CD4-positive, CD25-positive, alpha-beta regulatory T cell (primary cell): ENCODE results near the gene RIN2. TPM values are rescaled to one million over a fixed set of nuclear protein-coding genes. Genes with fewer than 3 reads are reported as not detected.

Experiments
- ATAC-seq, 2 donors: fragments of 150-1000 bp; cut with Tn5 transposase; one replicate each; pipeline ENCODE4 v1.10.0; 2021; ENCODE audit warnings: low read depth in 2 of 2, moderate number of reproducible peaks in 2 of 2, moderate library complexity in 1 of 2
- DNase-seq, 3 donors: peaks; one replicate each; pipeline versions ENCODE4 v3.0.0 to v3.0.0-alpha.2; 2012 to 2022; ENCODE audit warnings: mixed read lengths in 1 of 3
- H3K27ac ChIP-seq: one replicate; pipeline ENCODE4 v1.7.0; 2013; ENCODE audit warnings: mild to moderate bottlenecking, low read length; ENCODE audit not compliant: insufficient read depth, poor library complexity, severe bottlenecking
- H3K27me3 ChIP-seq: one replicate; pipeline ENCODE4 v1.7.0; 2013; ENCODE audit warnings: low read length; ENCODE audit not compliant: control insufficient read depth, insufficient read depth
- H3K36me3 ChIP-seq: one replicate; pipeline ENCODE4 v1.7.0; 2013; ENCODE audit warnings: mild to moderate bottlenecking, low read length, moderate library complexity; ENCODE audit not compliant: control insufficient read depth, insufficient read depth
- H3K4me1 ChIP-seq: 2 replicates; pipeline ENCODE4 v1.7.0; 2013; ENCODE audit warnings: mild to moderate bottlenecking, low read length; ENCODE audit not compliant: insufficient read depth, control insufficient read depth, poor library complexity, severe bottlenecking
- H3K4me3 ChIP-seq: one replicate; pipeline ENCODE4 v1.7.0; 2013; ENCODE audit warnings: low read depth, mild to moderate bottlenecking, low read length, moderate library complexity
- H3K9me3 ChIP-seq, 2 experiments: 1 replicate in 1 of 2; 2 replicates in 1 of 2; pipeline ENCODE4 v1.7.0; 2013; ENCODE audit warnings: low read length in 2 of 2, mild to moderate bottlenecking in 1 of 2, moderate library complexity in 1 of 2; ENCODE audit not compliant: control insufficient read depth in 2 of 2
- H3K27ac Mint-ChIP-seq, 3 donors: one replicate each; pipeline ENCODE4 v1.8.0; 2020 to 2022; ENCODE audit warnings: mild to moderate bottlenecking in 3 of 3, mixed read lengths in 3 of 3, moderate library complexity in 2 of 3
- H3K27me3 Mint-ChIP-seq: one replicate; pipeline ENCODE4 v1.8.0; 2022; ENCODE audit warnings: mild to moderate bottlenecking, mixed read lengths
- H3K36me3 Mint-ChIP-seq: one replicate; pipeline ENCODE4 v1.8.0; 2020; ENCODE audit warnings: mixed read lengths
- H3K4me1 Mint-ChIP-seq, 4 donors: one replicate each; pipeline ENCODE4 v1.8.0; 2020 to 2022; ENCODE audit warnings: mixed read lengths in 4 of 4, mild to moderate bottlenecking in 1 of 4
- H3K4me3 Mint-ChIP-seq, 4 donors: one replicate each; pipeline ENCODE4 v1.8.0; 2020 to 2022; ENCODE audit warnings: mild to moderate bottlenecking in 4 of 4, mixed read lengths in 4 of 4, moderate library complexity in 3 of 4
- H3K9me3 Mint-ChIP-seq, 7 donors: one replicate each; pipeline ENCODE4 v1.8.0; 2020 to 2022; ENCODE audit warnings: mixed read lengths in 7 of 7, mild to moderate bottlenecking in 3 of 7, moderate library complexity in 2 of 7
- polyA plus RNA-seq, 4 donors: library from polyadenylated mRNA; unstranded; fragments of 300-500 nt; fragmentation: Illumina TruSeq; gene quantifications; one replicate each; pipeline ENCODE4 v1.2.3, GENCODE V29; 2021
- total RNA-seq: library from RNA; stranded (reverse); gene quantifications from one replicate; pipeline ENCODE4 v1.2.3, GENCODE V29; 2022

RIN2 gene
- total and polyA plus RNA-seq, 5 donors from 2014 or later, result 0.57 TPM; not detected in 4

DNA sequence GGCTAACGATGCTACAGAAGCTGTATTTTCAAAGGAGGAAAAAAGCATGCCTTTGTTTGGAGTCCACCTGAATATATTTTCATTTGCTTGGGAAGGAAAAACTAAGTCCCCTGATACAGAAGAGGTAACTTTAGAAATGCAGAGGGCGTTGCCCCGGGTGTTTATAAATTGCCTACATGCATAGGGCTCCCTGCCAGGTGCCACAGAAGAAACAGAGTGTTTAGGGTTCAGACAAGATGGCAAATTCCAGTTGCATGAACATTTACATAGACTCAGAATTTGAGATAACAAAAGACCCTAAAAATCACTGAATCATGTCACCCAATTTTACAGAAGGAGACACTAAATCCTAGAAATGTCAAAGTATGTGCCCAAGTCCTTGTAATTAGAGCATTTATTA lies 19.9 kb downstream of the RIN2 start:
- Mint-ChIP-seq H3K36me3 (no peaks in the 10 kb centered on the region), H3K4me3 (no peak overlapping the region), H3K4me1 (no peaks in the 10 kb centered on the region), H3K27me3 (peaks cover 7% of the 10 kb centered on the region), H3K9me3 (no peaks in the 10 kb centered on the region), H3K27ac (no peak overlapping the region)
- DNase-seq (no peak), ATAC-seq (no peak)
- Histone ChIP-seq H3K27me3 (peaks cover 3% of the 10 kb centered on the region), H3K9me3 (no peaks in the 10 kb centered on the region), H3K27ac (no peak overlapping the region), H3K4me1 (no peaks in the 10 kb centered on the region), H3K36me3 (no peaks in the 10 kb centered on the region), H3K4me3 (no peak overlapping the region)

DNA sequence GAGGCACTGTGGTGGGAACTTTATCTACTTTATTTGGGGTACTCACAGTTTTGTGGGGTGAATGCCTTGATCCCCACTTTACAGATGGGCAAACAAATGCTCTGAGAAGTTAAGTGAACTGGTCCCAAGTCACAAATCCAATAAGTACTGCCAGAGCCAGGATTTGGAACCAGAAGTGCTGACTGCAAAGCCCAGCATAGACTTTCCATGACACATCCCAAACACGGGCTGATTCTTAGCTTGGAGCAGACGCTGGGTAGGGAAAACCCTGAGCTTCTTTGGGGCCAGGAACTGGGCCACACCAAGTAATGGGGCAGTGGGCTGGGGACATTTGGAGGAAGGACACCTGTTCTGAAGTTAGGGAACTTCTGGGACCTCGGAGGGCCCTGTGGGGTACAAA lies 20.3 kb downstream of the RIN2 start:
- H3K27ac ChIP-seq, result no peak overlapping the region
- H3K27me3 ChIP-seq, result peaks cover 3% of the 10 kb centered on the region
- no peaks in the 10 kb centered on the region for H3K9me3 ChIP-seq
- H3K9me3 Mint-ChIP-seq, result no peaks in the 10 kb centered on the region
- DNase-seq (no peak), ATAC-seq (no peak)
- H3K4me1 Mint-ChIP-seq, result no peaks in the 10 kb centered on the region
- no peaks in the 10 kb centered on the region for H3K36me3 ChIP-seq
- H3K4me1 ChIP-seq, result no peaks in the 10 kb centered on the region
- no peak overlapping the region for H3K27ac Mint-ChIP-seq
- H3K36me3 Mint-ChIP-seq, result no peaks in the 10 kb centered on the region
- H3K27me3 Mint-ChIP-seq, result peaks cover 7% of the 10 kb centered on the region
- no peak overlapping the region for H3K4me3 Mint-ChIP-seq
- no peak overlapping the region for H3K4me3 ChIP-seq

DNA sequence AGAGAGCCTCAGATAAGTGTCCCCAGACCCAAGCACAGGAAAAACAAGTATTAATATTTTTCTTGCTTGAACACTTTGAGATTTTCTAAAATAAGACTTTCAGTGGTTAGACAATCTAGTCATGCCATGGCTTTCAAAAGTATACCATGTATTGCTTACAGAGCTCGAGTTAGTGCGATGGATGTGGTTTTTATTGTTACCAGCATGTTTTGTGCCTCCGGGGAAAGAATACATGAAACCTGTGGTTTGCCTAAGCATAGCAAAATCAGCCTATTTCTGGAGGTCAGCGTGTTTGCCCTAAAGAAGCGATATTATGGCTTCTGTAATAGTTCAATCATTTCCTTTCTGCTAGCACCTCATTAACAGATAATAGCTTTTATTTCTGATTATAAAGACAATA lies 21.6 kb downstream of the RIN2 start:
- H3K36me3 ChIP-seq, result no peaks in the 10 kb centered on the region
- H3K27me3 Mint-ChIP-seq, result peaks cover 7% of the 10 kb centered on the region
- no peaks in the 10 kb centered on the region for H3K9me3 ChIP-seq
- H3K27ac ChIP-seq, result no peak overlapping the region
- DNase-seq (no peak), ATAC-seq (no peak)
- no peak overlapping the region for H3K4me3 Mint-ChIP-seq
- H3K27me3 ChIP-seq, result peaks cover 3% of the 10 kb centered on the region
- no peak overlapping the region for H3K27ac Mint-ChIP-seq
- no peak overlapping the region for H3K4me3 ChIP-seq
- H3K4me1 Mint-ChIP-seq, result no peaks in the 10 kb centered on the region
- H3K9me3 Mint-ChIP-seq, result no peaks in the 10 kb centered on the region
- no peaks in the 10 kb centered on the region for H3K36me3 Mint-ChIP-seq
- H3K4me1 ChIP-seq, result no peaks in the 10 kb centered on the region

DNA sequence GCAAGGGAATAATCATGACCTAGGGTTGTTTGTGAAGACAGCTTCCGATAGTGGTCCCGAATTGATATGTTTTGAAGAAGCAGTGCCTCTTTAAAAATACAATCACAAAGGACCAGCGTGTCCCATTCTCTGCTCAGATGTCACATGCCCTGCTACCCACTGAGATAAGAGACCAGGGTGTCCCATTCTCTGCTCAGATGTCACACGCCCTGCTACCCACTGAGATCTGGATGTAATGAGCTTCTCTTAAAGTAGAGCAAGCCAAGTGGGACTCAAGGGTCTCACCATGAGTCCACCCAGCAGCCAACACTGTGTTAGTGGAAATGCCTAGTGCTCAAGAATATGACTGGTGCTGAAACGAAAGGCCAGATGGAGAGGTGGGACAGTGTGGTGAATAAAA lies 22.2 kb downstream of the RIN2 start:
- Mint-ChIP-seq H3K27ac (no peak overlapping the region), H3K9me3 (no peaks in the 10 kb centered on the region), H3K36me3 (no peaks in the 10 kb centered on the region), H3K27me3 (peaks cover 7% of the 10 kb centered on the region), H3K4me1 (peaks cover 0 to 1% (median 0%) of the 10 kb centered on the region in 4 donors), H3K4me3 (no peak overlapping the region)
- H3K27ac ChIP-seq, result no peak overlapping the region
- H3K36me3 ChIP-seq, result no peaks in the 10 kb centered on the region
- no peaks in the 10 kb centered on the region for H3K9me3 ChIP-seq
- ATAC-seq, result no peak
- no peak for DNase-seq
- no peak overlapping the region for H3K4me3 ChIP-seq
- peaks cover 3% of the 10 kb centered on the region for H3K27me3 ChIP-seq
- H3K4me1 ChIP-seq, result no peaks in the 10 kb centered on the region

DNA sequence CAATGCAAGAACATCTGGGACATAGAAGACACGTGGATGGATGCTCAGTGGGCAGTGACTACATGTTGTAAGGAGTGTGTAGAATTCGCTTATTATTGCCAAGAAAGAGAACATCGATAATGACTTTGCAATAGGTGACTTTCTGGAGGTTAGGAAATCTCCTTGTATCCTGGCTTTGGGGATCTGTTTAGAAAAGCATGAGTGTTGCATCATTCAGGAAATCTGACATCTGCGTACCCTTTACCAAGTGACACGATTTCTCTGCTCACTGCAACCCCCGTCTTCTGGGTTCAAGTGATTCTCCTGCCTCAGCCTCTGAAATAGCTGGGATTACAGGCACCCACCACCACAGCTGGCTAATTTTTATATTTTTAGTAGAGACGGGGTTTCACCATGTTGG lies 23.2 kb downstream of the RIN2 start:
- Mint-ChIP-seq H3K27ac (no peak overlapping the region), H3K36me3 (no peaks in the 10 kb centered on the region), H3K4me3 (no peak overlapping the region), H3K9me3 (no peaks in the 10 kb centered on the region), H3K4me1 (peaks cover 0 to 1% (median 0%) of the 10 kb centered on the region in 4 donors), H3K27me3 (peaks cover 7% of the 10 kb centered on the region)
- no peaks in the 10 kb centered on the region for H3K36me3 ChIP-seq
- no peak overlapping the region for H3K27ac ChIP-seq
- H3K4me3 ChIP-seq, result no peak overlapping the region
- ATAC-seq, result no peak
- no peaks in the 10 kb centered on the region for H3K4me1 ChIP-seq
- no peaks in the 10 kb centered on the region for H3K9me3 ChIP-seq
- no peak for DNase-seq
- peaks cover 3% of the 10 kb centered on the region for H3K27me3 ChIP-seq

DNA sequence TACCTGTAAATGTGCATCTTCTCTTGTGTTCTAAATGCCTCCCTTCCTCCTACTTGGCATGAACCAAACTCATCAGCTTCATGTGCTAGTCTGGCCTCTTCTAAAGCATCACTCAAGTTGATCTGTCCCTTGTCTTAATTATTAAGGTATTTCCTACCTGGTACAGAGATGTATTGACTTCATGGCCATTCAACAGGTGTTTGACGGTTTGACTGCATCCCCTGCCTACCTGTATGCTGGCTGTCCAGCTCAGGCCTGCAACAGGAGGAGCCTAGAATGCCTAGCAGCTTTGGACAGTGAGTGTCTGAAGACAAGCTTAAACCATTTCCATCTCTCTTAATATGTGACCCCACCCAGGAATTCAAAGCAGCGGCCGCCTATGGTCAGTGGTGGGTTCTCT lies 24.6 kb downstream of the RIN2 start:
- Histone ChIP-seq H3K4me3 (no peak overlapping the region), H3K36me3 (no peaks in the 10 kb centered on the region), H3K27ac (no peak overlapping the region), H3K4me1 (no peaks in the 10 kb centered on the region), H3K9me3 (no peaks in the 10 kb centered on the region), H3K27me3 (peaks cover 3% of the 10 kb centered on the region)
- no peaks in the 10 kb centered on the region for H3K36me3 Mint-ChIP-seq
- H3K4me3 Mint-ChIP-seq, result no peak overlapping the region
- ATAC-seq (no peak), DNase-seq (no peak)
- H3K4me1 Mint-ChIP-seq, result peaks cover 0 to 1% (median 0%) of the 10 kb centered on the region in 4 donors
- peaks cover 7% of the 10 kb centered on the region for H3K27me3 Mint-ChIP-seq
- no peak overlapping the region for H3K27ac Mint-ChIP-seq
- no peaks in the 10 kb centered on the region for H3K9me3 Mint-ChIP-seq

DNA sequence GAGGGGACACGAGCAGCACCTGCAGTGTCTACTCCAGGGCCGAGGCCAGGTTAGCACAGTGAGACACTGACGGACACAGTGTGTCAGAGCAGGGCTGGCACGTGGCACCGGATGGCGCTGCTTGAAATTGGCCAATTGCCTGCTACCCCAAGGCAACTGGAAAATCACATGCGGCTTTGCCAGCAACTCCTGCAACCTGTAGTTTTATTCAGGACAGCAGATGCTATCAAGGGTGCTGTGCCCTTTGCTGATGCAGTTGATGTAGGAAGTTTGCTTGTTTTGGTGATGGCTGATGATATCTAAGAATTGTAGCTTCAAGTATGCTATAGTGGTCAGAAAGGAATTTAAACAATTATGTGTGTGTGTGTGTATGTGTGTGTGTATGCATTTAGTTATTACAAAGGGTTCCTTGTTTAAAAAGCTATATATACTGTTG lies 25.9 kb downstream of the RIN2 start:
- Mint-ChIP-seq H3K36me3 (no peaks in the 10 kb centered on the region), H3K27ac (no peak overlapping the region), H3K4me1 (peaks cover 0 to 1% (median 0%) of the 10 kb centered on the region in 4 donors), H3K4me3 (no peak overlapping the region), H3K9me3 (peaks cover 0 to 6% (median 0%) of the 10 kb centered on the region in 7 donors), H3K27me3 (peaks cover under 1% of the 10 kb centered on the region)
- no peak overlapping the region for H3K4me3 ChIP-seq
- peaks cover 3% of the 10 kb centered on the region for H3K27me3 ChIP-seq
- H3K4me1 ChIP-seq, result no peaks in the 10 kb centered on the region
- H3K9me3 ChIP-seq, result no peaks in the 10 kb centered on the region
- ATAC-seq, result no peak
- no peak overlapping the region for H3K27ac ChIP-seq
- no peaks in the 10 kb centered on the region for H3K36me3 ChIP-seq
- DNase-seq, result no peak

DNA sequence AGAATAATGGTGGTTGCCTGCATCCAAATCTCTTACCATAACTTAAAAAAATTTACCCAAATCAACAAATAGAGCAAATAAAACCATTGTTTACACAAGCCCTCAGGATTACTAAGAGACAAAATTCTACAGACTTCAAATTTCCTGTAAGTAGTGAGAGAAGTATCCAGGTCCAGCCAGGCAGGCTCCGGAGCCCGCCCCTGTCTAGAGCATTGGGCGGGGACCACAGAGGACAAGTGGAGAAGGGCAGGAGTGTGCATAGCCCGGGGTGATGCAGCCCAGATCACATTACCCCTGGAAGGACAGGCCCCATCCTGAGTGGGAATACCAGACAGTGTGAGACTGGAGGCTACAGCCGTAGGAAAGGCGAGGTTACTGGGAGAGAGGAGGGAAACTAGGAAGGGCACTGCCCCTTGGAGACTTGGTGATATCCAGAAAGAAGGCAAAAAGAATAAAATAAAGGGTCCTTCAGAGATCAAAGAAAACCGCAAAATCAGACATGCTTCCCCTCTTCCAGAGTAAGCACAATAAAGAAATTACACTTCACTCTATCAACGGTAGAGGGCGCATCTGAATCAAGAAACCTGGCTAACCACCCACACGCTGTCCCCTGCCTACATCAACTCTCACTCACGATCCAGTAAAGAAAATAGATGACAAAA lies 26.6 kb downstream of the RIN2 start:
- Mint-ChIP-seq H3K4me1 (peaks cover 0 to 1% (median 0%) of the 10 kb centered on the region in 4 donors), H3K27ac (no peak overlapping the region), H3K27me3 (no peaks in the 10 kb centered on the region), H3K9me3 (peaks cover 0 to 7% (median 0%) of the 10 kb centered on the region in 7 donors), H3K36me3 (no peaks in the 10 kb centered on the region), H3K4me3 (no peak overlapping the region)
- Histone ChIP-seq H3K27me3 (peaks cover 3% of the 10 kb centered on the region), H3K9me3 (no peaks in the 10 kb centered on the region), H3K27ac (no peak overlapping the region), H3K36me3 (no peaks in the 10 kb centered on the region), H3K4me1 (no peaks in the 10 kb centered on the region), H3K4me3 (no peak overlapping the region)
- ATAC-seq (no peak), DNase-seq (peak in 2 of 3 donors; percentile 19 to 44)
